ENCODE measurements around the gene F11R.
A peak's percentile ranks its signal among the peaks of the same experiment; 100 is the strongest.
"Not testable (repeated sequence)": the region's sequence is repeated elsewhere in the genome, so short reads cannot be mapped to it uniquely, and the experiment has no call there.

F11R gene

DNA sequence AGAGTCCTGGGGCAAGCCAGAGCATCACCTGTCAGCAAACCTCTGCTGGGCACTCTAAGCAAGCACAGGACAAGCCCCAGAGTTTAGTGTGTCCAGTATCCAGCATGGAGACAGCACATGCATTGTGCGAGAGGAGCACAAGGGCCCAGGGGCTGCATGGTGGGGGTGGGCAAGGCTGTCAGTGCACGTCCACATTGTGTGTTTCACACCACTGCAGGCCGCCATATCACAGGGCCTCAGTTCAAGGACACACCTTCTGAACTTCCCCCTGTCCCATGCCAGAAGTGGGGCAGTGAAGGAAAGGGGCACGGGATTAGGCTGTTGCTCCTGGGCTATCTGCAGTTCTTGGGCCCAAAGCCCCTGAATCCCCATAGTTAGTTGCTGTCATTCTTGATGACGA lies 18.6 kb upstream of the F11R start:
- no peak for DNase-seq

DNA sequence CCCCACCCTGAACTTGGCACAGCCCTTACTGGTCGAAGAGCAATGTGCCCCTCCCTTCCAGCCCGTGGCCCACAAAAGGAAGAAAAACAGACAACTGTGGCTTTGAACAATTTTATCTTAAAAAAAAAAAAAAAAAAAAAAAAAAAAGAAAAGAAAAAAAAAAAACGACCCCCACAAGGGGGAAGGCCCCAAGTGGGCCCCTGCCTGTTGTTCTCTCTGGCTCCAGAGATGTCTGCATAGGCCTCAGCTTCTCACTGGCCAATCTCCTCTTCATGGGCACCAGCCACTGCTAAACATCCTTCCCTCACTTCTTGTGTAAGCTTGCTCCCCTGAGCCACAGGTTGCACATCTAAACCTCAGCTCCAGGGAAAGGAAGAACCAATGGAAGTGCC lies 18.2 kb upstream of the F11R start:
- DNase-seq: no peak

DNA sequence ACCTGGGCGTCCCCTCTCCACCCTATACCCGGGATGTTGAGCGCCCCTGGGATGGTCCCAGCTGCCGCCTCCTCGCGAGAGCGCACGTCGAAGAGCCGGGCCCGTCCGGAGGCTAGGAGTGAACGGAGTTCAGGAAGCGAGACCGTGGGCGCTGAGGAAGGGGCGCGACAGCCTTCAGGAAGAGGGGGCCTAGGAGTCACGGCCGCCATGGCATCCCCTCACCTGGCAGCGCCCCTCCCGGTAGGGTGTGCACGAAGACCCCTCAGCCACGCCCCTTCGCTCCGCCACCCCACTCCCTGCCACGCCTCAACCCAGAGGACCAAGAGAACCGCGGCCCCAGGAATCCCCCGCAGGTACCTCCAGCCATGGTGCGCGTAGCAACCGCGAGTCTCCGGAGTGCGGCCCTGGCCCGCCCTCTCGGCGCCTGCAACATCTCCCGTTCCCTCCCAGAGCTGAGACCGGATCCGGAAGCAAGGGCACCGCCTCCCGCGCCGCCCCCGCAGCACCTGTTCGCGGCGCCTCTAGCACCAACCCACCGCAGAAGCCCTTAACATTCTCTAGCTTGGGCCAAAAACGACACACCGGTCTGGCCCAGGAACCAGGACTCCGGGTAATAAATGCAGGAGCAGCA lies 17.7 kb upstream of the F11R start, which contains the start of gene TSTD1:
TSTD1 (minus strand) TSS at position 442 of the 631 bp plus-strand sequence; CDS start at position 367, 75 bp downstream.
- DNase-seq: peak; percentile 55

DNA sequence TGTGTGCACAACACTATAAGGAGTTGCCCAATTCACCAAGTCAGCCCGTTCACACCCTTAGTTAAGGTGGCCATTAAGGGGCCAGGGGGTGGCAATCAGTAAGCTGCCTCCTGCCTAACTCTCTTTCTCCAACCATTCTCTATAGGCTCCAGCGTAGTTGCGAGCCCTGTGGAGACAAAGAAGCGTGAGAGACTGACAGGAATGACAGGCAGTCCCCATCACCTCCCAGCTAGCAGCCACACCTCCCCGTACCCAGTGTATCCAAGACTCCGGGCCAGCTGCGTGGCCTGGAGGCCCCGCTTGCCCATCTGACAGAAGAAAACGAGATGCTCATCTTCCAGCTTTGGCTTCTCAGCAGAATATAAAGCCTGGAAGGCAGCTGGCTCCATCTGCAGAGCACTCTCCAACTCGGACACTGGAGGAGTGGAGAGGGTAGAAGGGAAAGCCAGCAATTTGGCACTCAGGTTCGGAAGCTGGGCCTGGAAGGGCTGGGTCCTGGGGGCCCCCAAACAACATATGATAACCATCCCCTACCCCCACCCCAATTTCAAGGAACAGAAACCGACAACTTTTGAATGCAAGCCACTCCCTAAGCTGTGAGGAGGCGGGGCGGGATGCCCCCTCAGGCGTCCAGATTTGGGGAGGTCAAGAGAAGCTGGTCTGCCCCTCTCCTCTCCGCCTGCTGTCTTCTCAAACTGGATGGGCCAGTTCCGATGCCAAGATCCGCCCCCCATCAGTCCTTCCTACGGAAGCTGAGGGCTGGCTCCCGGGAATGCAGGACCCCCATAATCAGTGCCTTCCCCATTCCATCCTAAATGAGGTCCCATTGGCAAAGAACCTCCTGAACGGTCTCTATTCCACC lies 16.9 kb upstream of the F11R start:
- DNase-seq: no peak

DNA sequence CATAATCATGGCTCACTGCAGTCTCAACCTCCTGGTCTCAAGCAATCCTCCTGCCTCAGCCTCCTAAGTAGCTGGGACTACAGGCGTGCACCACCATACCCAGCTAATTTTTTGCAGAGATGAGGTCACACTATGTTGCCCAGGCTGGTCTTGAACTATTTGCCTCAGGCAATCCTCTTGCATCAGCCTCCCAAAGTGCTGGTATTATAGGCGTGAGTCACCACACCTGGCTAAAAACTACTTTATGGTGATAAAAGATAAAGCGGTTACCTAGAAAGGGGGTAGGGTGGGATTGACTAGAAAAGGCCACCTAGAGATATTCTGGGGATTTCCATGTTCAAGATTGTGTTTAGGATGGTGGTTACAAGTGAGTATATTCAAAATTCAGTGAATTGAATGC lies 12.8 kb upstream of the F11R start:
- DNase-seq: no peak

DNA sequence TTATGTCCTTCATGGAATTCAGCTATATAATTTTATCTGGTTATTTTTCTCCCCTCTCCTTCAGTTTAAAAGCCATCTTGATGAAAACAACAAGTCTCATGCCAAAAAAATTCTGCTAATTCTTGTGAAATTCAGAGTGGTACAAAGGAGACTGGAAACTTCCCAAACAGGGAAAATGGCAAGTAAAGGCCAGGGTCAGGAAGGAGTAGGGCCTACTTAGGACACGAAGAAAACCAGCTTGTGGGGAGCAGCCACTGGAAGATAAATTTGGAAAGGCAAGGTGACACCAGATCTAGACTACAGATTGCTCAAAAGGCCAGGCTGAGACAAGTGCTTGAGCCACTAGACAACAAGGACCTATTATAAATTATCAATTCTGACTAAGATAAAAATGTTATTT lies 11.5 kb upstream of the F11R start:
- DNase-seq: no peak

DNA sequence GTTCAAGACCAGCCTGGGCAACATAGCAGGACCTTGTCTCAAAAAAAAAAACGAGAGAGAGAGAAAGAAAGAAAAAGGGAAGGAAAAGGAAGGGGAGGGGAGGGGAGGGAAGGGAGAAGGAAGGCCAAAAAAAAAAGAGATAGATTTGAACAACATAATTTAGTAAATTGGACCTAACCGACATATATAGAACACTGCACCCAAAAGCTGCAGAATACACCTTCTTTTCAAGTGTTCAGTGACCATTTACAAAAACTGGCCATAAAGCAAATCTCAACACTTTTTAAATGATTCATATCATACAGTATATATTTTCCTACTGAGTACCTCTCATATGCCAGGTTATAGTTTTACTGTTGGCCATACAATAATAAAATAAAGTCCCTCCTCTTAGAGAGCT lies 10.9 kb upstream of the F11R start:
- DNase-seq: no peak

DNA sequence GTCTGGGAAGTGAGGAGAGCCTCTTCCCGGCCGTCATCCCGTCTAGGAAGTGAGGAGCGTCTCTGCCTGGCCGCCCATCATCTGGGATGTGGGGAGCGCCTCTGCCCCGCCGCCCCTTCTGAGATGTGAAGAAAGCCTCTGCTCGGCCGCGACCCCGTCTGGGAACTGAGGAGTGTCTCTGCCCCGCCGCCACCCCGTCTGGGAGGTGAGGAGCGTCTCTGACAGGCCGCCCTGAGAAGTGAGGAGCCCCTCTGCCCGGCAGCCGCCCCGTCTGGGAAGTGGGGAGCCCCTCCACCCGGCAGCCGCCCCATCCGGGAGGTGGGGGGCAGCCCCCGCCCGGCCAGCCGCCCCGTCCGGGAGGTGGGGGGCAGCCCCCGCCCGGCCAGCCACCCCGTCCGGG lies 8.5 kb upstream of the F11R start:
- not testable (repeated sequence) for DNase-seq

DNA sequence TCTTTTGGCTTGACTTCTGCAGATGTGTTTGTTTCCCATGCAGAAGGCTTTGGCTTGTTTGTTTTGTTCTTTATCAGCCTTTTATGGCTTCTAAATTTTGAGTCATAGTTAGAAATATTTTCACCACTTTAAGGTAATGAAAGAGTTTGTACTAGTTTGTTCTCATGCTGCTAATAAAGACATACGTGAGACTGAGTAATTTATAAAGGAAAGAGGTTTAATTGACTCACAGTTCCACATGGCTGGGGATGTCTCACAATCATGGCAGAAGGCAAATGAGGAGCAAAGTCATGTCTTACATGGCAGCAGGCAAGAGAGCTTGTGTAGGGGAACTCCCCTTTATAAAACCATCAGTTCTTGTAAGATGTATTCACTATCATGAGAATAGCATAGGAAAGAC lies 6.0 kb upstream of the F11R start:
- not testable (repeated sequence) for DNase-seq

DNA sequence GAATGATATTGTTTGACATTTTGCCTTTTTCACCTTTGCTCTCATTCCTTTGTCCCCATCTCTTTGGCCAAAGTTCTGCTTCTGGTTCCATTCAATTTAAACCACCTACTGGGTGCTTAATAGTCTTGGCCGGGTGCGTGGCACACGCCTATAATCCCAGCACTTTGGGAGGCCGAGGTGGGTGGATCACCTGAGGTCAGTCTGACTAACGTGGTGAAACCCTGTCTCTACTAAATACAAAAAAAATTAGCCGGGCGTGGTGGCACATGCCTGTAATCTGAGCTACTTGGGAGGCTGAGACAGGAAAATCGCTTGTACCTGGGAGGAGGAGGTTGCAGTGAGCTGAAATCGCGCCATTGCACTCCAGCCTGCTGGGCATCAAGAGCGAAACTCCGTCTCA lies 1.5 kb upstream of the F11R start:
- not testable (repeated sequence) for DNase-seq

DNA sequence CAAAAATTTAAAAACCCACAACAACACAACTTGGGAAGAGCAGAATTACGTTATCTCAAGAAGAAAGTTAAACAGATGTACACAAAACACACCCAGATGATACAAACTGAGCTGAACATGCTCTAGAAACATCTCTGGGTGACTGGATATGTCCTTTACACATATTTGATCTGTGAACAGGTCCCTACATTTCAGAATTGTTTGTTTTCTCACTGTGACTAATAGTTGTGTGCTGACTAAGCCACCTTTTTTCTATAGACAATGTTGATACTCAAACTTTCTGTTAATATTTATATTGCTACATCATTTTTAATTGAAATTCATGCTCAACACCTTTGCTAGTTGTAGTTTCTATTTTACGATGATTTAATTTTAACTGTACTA lies 1.0 kb upstream of the F11R start:
- DNase-seq: no peak

DNA sequence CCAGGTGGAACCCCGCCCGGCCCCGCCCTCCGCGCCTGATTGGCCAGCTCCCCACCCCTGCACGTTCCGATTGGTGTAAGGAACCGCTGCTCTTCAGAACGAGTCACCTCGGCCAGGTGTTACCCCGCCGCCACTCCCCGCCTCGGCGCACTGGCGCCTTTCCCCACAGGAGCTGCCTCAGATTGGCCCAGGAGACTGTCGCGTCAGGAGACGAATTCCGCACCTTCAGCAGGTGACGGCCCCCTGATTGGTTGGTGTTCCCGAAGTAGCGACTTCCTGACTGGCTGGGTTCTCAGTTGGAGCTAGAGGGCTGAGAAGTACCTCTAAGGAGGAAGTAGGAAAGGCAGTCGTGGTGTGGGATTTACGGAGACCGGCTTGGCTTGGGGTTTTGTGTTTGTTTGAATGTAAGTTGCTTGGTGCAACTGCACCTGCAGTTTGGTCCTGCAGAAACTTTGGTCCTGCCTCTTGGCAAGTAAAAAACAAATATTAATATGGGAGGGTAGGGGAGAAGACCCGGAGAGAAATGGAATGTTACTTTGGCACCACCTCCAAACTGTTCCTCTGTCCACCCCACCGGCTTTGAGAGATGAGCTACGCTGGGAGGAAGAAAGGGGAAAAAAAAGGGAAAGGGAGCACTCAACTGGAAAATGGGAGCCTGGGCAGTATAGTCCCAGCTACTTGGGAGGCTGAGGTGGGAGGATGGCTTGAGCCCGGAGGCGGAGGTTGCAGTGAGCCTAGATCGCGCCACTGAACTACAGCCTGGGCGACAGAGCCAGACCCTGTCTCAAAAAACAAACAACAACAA lies 415 bp upstream of the F11R start:
- DNase-seq: peak; percentile 97

DNA sequence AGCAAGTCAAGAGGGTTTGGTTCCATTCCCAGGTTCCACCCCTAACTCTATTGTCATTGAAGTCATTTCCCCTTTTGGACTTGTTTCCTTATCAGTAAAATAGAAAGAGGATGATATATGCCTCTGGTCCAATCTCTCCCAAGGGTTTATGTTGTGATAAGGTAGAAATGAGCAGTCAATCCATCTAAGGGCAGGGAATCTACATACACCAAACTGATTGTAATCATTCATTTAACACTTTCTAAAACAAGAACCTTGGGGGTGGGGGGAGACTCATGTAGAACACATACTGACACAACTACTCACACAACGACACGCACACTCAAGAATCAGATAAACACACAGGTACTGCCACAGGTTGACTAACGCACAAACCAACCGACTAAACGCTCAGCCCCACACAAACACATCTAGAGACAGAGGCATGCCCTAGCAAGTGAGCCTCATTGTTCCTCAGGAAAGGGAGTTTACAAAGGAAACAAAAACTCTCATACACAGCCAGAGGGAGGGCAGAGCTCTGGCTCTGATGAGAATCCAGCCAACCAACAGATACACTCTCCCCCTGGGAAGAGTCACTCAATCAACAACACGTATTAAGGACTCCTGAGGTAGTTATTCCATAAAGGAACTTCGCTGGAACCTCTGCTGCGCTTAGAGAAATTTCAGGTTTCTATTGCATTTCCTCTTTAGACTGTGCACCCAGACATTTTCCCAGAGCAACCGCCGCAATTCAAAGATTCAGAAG lies 1.0 kb downstream of the F11R start:
- DNase-seq: peak; percentile 35

DNA sequence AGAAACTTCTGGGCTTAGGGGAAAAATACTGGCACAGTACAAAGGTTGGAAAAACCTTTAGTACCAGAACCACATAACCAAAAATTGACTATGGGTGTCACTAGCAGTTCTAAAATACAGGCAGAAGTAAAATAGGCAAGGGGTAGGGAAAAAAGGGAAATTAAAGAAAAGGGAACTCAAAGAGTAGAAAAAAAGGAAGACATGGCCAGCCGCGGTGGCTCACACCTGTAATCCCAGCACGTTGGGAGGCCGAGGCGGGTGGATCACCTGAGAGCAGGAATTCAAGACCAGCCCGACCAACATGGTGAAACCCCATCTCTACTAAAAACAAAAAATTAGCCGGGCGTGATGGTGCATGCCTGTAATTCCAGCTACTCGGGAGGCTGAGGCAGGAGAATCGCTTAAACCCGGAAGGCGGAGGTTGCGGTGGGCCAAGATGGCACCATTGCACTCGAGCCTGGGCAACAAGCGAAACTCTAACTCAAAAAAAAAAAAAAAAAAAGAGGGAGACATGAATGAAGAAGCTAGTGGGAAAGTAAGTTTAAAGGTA lies 1.8 kb downstream of the F11R start:
- not testable (repeated sequence) for DNase-seq

DNA sequence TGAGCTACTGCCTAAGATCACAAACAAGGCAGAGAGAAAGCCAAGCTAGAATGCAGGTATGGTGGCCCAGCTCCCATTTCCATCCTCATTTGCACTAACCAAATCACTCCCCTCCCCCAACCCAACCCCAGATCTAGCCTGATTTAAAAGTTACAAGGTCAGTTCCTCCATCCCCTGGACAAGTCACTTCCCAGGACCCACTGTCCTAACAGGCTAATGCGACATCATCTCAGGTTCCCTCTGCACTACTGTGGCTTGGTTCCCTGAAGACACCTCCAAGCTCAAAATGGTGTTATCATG lies 2.4 kb downstream of the F11R start:
- DNase-seq: no peak

DNA sequence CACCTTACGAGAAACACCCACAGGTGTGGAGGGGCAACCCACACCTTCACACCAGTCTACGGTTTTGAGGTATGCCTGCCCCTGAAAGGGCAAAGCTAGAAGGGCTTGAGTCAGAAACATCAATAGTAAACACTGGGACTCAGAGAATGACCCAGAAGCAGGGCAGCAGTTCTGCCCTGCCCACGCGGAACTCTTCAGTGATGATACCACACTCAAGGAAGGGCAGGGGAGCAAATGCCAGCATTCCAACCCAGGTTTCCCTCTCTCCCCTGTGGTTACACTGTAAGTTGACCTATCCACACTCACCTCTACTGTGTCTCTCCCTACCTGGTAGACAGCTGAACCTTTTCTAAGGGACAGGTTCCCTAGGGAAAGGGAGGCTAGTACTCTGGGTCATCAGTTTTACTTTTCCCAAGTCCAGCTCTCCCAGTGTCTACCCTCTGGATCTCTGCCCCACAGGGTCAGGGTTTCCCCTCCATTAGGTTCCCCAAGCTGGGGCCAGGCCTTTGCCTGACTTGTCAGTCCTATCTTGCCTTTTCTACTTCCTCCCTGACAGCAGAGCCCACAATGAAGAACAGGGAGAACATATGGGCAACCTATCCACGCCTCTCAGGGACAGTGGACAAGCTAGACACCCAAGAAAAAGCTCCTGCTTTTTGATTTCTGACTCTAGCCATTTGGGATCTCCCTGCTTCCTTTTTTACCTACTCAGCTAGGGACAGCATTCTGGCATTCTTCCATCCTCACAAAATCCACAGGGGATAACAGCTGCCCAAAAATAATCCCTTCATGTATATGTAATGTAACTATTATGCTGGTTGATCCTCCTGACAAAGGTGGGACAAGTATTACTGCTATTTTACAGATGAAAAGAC lies 3.0 kb downstream of the F11R start:
- no peak for DNase-seq

DNA sequence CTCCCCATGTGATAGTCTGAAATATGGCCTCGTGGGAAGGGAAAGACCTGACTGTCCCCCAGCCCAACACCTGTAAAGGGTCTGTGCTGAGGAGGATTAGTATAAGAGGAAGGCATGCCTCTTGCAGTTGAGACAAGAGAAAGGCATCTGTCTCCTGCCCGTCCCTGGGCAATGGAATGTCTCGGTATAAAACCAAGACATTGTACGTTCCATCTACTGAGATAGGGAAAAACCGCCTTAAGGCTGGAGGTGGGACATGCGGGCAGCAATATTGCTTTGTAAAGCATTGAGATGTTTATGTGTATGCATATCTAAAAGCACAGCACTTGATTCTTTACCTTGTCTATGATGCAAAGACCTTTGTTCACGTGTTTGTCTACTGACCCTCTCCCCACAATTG lies 3.8 kb downstream of the F11R start:
- not testable (repeated sequence) for DNase-seq

DNA sequence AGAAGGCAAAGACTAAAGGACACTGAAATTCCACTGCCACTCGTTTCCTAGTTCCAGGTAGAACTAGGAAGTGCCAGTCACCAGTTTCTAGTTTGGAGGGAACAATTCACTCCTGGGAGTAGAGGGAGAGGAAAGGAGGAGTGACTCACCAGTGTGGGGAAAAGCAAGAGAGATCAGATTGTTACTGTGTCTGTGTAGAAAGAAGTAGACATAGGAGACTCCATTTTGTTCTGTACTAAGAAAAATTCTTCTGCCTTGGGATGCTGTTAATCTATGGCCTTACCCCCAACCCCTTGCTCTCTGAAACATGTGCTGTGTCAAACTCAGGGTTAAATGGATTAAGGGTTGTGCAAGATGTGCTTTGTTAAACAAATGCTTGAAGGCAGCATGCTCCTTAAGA lies 4.3 kb downstream of the F11R start:
- not testable (repeated sequence) for DNase-seq

DNA sequence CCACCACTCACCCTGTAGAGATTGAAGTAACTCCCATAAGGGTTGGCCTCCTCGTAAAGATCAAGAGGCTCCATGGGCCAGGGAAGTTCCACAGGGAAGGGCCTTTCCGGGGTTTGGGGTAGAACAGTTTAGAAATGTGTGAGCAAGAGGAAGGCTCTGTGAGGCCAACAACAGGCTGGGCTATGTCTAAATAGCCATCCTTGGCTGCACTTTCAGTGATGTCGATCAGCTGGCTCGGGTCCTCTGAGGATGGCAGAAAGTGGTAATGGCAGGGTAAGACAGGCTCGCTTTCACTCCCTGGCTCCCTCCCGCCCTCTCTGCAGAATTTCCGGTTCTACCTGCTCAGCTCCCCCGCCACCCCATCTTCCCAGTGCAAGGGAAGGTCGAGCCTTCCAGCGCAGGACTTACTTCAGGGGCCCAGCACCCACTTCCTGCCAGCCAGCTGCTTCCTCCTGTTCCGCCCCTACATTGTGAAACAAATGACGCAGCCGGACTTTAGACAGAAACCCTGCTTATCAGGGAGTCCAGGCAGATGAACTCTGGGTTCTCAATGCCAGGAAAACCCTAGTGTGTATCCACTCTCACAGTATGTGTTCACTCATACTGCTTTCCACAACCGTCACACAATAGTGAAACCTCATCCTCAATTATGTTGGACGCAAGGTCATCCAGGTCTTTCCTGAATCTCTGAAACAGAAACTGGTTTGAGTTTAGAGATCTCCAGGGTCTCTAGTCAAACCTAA lies 7.3 kb downstream of the F11R start:
- no peak for DNase-seq

DNA sequence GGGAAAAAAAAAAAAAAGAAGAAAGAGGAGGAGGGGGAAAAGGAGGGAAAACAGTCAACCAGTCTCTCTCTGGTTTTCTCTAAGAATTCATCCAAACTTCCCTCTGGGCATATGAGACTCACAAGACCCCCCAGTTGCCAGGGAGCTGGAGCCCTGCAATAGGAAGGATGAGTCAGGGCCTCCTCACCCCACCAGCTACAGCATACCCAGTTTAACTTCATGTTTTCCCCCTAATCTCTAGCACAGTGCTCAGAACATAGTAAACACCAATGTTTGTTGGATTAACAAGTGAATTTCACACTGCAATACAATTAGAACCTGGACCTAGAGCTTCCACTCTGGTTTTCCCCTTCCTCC lies 7.8 kb downstream of the F11R start:
- no peak for DNase-seq

DNA sequence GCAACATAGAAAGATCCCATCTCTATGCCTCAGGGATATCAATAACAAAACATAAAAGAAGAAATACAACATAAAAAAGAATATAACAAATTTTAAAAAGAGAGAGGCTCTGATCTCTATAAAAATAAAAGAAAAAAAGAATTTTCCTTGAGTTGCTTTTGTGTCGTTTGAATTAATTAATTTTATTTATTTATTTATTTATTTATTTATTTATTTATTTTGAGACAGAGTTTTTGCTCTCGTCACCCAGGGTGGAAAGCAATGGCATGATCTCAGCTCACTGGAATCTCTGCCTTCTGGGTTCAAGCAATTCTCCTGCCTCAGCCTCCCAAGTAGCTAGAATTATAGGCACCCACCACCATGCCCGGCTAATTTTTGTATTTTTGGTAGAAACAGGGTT lies 8.5 kb downstream of the F11R start:
- no peak for DNase-seq
